ENCODE measurements around the gene RLIM. TPM values are rescaled to one million over a fixed set of nuclear protein-coding genes. Genes with fewer than 3 reads are reported as not detected.

The RLIM gene
- polyA plus RNA-seq, 1 donor = 16.6 TPM

- no peak for DNase-seq (ENCODE audit: low read depth)
Measured at GRCh38 chrX:74536152-74536831, 78.1 kb downstream of the RLIM start.

- DNase-seq (ENCODE audit: low read depth) = no peak
Measured at GRCh38 chrX:74535408-74536151, 78.8 kb downstream of the RLIM start.

Other genes with a start within 250 kb of the RLIM start
- 47.2 TPM for gene SLC16A2, start 193.1 kb downstream of the RLIM start, polyA plus RNA-seq (ENCODE audit: insufficient read length)

Data from forelimb muscle (tissue), 1 donor.